DOHH2 (cell line): Measurements from ENCODE around the gene MVP.

Experiments used
- EZH2phosphoT487 ChIP-seq: fragments of 200-600 bp; sonication (generic); IDR thresholded peaks from 2 replicates; pipeline ENCODE4 v1.6.1; 2017; ENCODE audit warnings: borderline replicate concordance, mild to moderate bottlenecking, antibody characterized with exemption, low read length, moderate library complexity, mixed read lengths
- TF ChIP-seq, protein P1 (sequence below): fragments of 200-600 bp; sonication (generic); IDR thresholded peaks from one replicate; pipeline ENCODE4 v1.5.1; 2014; ENCODE audit warnings: antibody characterized with exemption, mild to moderate bottlenecking, low read depth, low read length; ENCODE audit not compliant: poor library complexity, severe bottlenecking

DNA sequence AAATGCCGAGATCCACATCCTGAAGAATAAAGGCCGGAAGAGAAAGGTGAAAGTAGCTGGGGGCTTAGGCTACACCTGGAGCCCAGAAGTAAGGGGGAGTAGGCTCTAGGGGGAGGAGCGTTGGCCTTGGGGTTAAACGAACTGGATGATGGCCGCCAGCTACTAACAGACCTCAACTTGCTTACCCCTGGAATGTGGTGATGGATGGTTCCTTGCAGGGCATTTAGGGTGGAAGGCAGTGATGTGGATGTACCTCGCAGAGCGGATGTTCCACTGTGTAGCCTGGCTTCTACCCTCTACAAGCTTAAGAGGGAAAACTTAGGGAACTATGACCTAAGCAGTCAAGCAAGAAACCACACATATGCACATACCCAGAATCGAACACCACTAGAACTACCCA is 16.2 kb upstream of the MVP start:
- TF ChIP-seq, protein P1, sequence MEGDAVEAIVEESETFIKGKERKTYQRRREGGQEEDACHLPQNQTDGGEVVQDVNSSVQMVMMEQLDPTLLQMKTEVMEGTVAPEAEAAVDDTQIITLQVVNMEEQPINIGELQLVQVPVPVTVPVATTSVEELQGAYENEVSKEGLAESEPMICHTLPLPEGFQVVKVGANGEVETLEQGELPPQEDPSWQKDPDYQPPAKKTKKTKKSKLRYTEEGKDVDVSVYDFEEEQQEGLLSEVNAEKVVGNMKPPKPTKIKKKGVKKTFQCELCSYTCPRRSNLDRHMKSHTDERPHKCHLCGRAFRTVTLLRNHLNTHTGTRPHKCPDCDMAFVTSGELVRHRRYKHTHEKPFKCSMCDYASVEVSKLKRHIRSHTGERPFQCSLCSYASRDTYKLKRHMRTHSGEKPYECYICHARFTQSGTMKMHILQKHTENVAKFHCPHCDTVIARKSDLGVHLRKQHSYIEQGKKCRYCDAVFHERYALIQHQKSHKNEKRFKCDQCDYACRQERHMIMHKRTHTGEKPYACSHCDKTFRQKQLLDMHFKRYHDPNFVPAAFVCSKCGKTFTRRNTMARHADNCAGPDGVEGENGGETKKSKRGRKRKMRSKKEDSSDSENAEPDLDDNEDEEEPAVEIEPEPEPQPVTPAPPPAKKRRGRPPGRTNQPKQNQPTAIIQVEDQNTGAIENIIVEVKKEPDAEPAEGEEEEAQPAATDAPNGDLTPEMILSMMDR: no peak
- TF ChIP-seq EZH2phosphoT487: no peak
